Nucleus accumbens (tissue), 56 donors: ENCODE measurements around the gene ATP1A1.

Source experiments
- DNase-seq, 56 donors: peaks; one replicate each; lab custom pipeline; 2025; lab: John Stamatoyannopoulos, UW

The ATP1A1 gene

DNA sequence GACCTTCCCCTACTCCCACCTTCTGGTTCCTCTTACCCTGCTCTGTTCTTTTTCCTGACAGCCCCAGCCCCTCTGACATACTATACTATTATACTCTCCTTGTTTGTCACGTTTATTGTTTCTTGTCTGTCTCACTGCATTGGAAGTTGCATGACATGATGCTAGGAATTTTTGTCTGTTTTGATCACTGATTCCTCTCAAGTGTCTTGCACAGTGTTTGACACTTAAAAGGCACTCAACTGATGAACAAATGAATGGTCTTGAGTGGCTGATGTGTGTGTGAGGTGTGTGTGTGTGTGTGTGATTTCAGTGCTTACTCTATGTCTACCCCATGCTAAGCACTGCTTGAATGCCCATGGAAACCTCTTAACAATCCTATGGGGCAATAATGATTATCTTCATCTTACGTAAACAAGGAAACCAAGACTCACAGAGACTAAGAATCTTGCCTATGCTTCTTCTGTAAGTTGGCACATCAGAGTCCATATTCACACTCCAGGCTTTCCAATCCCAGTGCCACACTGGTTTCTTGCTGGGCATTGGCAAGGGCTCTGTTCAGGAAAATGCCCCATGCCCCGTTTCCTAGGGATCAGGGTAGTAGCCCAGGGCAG lies 59.7 kb downstream of the ATP1A1 start:
- no peak for DNase-seq

DNA sequence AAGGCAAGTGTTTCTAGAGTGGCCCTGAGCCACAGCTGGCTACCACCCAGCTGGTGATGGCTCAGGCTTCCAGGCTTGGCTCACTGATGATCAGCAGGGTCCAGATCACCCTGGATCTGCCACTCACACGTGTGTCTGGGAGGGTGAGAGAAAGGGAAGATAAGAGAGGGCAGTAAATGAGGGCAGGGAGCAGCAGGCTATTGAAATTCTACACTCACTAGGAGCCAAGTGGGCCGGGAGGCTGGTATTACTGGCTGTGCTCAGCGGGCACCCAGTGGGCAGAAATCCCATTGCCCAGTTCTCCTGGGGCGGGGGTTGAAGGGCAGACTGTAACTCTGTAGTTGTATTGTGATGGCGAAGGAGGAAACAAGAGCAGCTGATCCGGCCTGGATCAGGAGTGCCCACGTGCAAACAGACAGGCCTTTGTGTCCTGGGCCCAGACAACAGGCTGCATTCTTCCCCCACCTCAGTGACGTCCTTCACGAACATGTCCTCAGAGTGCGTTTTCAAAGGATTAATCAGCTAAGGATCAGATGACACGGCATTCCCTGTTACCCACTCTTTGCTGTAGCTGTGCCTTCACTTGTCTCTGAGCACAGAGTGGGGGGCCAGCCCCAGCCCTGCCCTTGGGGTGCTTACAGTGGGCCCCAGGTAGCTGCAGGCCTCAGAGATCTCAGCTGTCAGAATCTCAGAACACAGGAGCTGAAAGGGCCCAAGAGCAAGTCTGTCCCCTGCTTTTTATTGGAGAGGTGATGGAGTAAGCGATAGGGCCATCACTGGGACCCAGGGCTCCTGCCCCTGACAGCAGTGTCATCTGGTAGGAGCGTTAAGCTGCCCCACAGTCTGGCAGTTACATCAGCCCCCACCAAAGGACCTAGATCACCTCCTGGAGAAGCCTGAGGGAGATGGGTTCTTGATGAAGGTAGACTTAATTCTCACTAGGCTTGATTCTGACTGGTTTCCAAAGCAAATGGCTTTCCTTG lies 60.5 kb downstream of the ATP1A1 start:
- peak in 55 of 56 donors; percentile 54 to 97 (median 90) for DNase-seq

DNA sequence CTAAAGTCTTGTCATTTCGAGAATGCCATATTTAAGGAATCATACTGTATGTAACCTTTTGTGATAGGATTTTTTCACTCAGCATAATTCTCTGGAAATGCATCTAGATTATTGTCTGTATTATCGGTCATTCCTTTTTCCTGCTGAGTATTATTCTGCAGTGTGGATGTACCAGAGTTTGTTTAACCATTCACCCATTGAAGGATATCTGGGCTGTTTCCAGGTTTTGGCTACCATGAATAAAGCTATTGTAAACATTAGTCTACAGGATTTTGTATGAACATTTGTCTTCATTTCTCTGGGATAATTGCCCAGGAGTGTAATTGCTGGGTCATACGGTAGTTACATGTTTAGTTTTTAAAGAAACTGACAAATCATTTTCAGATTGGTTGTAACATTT lies 61.8 kb downstream of the ATP1A1 start:
- DNase-seq = no peak

DNA sequence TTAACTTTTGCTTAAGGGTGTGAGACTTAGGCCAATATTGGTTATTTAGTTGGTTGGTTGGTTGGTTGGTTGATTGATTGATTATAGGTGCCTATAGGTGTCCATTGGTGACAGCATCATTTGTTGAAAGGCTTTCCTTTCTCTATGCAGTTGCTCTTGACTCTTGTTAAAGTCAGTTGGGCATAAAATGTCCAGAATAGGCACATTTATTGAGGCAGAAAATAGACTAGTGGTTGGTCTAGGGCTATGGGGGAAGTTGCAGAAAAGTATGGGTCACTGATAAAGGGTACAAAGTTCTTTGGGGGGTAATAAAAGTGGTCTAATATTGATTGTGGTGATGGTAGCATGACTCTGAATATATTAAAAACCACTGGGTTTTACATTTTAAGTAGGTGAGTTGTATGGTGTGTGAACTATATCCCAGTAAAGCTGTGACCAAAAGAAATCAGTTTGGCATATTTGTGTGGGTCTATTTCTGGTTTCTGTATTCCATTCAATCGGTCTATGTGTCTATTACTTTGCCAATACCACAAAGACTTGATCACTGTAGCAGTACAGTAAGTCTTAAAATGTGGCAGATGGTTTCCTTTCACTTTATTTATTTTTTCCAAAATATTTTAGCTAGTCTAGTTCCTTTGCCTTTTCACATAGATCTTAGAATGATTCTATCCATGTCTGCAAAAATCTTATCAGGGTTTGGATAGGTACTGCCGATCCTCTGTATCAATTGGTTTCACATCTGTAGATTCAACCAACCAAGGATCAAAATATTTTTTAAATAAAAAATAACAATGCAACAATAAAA lies 63.0 kb downstream of the ATP1A1 start:
- no peak for DNase-seq

DNA sequence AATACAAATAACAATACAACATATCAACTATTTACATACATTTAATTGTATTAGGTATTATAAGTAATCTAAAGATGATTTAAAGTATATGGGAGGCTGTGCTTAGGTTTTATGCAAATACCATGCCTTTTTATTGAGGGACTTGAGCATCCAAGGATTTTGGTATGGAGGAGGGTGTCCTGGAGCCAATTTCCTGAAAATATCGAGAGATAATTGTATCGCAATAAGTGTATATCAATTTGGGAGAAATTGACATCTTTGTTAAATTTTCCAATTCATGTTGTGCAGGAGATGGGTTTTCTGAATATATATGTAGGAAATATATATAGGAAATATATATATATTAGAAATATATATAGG lies 63.5 kb downstream of the ATP1A1 start:
- DNase-seq = no peak

DNA sequence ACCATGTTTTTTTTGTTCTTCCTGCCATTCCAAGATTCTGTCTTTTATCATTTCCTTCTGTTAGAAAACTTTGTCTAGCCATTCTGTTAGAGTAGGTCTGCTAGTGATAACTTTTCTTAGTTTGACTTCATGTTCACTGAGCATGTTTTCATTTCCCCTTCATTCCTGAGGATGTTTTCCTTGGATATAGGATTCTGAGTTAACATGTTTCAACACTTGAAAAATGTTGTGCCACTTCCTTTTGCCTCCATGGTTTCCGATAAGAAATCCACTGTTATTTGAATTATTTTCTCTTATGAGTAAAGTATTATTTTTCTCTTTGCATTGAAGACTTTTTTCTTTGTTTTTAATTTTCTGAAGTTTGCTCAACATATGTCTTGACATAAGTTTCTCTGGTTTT lies 66.7 kb downstream of the ATP1A1 start:
- no peak for DNase-seq

DNA sequence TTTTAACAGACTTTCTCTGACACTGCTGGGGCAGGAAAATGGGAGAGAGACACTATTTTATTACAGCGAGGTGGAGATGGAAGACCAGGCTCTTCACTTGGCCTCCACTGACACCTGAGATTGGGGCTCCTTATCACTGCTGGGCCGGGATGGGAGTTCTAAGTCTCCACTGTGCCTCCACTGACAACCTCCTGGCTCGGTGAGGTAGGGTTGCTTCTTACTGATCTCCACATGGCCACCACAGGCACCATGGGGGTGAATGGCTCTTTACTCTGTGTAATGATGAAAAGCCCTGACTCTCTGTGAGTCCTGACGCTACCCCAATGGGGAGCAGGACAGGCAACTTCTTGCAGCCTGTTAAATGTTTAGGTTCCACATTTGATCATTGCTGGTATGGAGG lies 67.7 kb downstream of the ATP1A1 start:
- no peak for DNase-seq

DNA sequence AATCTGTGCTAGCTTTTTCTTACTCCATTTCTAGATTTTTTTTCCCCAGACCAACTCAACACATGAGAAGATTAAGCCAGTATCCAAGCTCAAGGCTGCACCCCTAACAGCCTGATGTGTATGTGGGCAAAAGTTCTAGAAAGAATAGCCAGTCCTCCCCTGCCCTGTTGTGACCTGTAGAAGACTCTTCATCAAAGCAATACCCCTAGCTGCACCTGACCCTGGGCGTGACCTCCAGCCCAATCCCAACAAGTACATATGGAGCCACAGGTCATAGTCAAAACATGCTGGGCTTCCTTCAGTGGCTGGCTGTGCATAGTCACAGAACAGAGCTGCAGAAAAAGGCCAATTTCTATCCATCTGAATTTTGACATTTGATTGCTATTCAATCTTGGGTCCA lies 72.5 kb downstream of the ATP1A1 start:
- no peak for DNase-seq

DNA sequence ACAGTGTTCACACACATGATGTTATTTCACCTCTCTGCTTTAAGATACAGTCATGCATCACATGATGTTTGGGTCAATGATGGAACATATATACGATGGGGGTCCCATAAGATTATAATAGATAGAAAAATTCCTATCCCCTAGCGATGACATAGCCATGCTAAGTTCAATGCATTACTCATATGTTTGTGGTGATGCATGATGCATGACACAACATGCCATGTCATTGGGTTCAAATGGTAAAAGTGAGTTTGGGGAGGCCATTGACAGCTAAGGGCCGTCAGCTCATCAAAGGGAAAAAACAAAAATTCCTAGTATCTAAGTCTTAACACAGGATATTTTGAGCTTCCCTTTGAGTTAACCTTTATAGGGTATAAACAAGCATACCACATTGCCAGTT lies 73.6 kb downstream of the ATP1A1 start:
- DNase-seq = no peak

DNA sequence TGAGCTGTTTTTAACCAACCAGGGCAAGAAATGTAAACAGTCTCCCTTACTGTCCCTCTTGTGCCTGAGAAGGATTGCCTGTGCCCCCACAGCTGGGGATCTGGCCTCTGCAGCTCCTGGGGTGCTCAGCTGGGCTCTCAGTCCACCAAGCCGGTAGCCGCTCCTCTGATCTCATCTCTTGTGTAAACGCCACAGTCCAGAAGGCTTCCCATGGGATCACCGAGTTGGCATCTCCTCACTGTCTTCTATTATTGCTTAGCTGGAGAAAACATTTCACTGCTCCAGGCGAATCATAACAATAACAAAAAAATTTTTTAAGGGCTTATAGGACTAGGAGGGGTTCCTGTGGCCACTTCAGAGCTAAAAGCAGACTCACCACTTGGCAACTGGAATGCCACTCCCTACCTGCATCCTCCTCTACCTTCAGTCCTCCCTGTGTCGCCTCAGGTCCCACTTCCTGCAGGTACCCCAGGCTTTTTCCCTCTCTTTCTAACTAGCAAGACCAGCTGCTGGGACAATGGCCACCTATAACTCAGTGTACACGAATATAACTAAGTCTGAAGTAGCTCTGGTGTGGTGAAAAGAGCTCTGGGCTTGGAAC lies 75.8 kb downstream of the ATP1A1 start:
- peak in 1 of 56 donors; percentile 17 for DNase-seq

DNA sequence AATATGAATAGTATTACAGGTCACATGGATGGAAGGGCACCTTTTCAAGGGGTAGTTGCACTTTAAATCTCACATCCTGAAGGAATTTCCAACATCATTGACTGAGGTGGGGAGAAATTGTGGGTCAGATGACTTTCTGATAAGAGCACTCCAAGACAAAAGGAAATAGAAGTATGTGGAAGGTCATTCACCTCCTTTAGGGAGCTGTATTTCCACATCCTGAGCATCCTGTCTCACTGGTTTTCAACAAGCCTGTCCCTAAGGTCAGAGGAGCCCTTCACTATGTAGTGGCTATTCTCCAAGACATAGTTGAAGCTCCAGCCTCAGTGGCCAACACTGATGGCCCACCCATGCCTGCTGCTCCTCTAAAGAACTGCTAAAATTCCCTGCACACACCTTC lies 76.5 kb downstream of the ATP1A1 start:
- no peak for DNase-seq

DNA sequence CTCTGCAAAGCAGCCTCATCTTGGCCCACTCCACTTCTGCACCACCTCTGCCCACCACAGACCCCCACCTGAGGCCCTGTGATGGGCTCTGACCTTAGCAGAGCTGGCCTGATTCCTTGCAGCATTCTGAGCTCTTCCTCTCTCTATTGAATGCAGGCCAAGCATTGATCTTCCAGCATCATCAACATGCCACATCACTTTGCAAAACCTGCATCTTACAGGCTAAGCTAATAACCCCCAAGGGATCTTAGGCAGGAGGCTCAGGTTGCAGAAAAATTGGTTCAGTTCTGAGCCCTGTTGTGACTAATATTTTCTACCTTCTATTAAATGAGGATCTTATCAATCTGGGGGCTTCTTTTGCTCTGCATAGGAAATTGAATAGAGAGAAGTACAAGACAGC lies 78.7 kb downstream of the ATP1A1 start:
- DNase-seq = no peak

DNA sequence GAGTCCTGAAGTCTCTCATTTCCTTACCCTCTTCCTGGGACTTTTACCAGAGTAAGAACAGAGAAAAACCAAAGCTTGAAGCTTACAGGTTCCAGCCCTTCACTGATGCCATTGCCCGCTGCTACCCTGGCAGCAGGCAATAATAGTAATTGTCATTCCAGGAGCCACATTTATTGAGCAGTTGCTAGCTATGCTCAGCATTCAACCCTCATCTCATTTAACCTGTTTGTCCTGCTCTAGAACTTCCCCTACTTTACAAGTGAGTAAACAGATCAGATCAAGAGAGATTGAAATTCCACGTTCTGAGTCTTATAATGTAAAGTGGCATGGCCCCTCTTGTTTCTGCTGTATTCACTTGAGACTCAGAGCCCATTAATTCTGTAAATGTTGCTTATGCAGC lies 80.4 kb downstream of the ATP1A1 start:
- DNase-seq = no peak

DNA sequence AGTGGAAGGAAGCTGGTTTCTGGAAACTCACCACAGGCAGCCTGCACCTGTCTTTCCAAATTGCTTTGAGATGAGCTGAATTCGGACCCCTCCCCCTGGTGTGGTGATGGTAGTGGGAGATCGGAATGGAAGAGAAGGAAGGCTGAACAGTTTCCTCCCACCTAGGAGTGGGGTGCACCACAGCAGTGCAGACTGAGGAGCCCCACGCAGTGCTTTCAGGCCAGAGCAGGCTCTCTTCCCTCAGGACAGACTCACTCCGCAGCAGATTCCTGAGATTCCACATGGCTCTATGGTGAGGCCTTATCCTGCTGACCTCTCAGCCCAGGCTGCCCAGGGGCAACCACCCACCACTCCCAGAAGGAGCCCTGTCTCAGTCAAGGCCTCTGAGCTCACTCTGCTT lies 80.9 kb downstream of the ATP1A1 start:
- no peak for DNase-seq
